ENCODE data around the gene TANGO6. TPM values are rescaled to one million over a fixed set of nuclear protein-coding genes. Genes with fewer than 3 reads are reported as not detected.

Gene TANGO6
- total and polyA plus RNA-seq, 2 of the 8 experiments (the other 6 are each of a cell fraction or from before 2014, with no cell fraction given), result 5.0 to 19.5 TPM

DNA sequence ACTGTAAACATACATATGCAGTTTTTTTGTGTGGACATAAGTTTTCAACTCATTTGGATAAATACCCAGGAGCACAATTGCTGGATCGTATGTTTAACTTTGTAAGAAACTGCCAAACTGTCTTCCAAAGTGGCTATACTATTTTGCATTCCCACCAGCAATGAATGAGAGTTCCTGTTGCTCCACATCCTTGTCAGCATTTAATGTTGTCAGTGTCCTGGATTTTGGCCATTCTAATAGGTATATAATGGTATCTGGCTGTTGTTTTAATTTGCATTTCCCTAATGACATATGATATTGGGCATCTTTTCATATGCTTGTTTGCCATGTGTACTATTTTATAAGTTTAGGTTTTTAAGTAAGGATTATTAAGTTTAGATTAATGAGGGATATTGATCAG lies 14.1 kb downstream of the TANGO6 start:
- no peak for TF ChIP-seq CBX5 (IDR thresholded peaks at IDR 0.05; ENCODE audit: low read depth, low read length)
- TF ChIP-seq NRF1 (IDR thresholded peaks at IDR 0.05; ENCODE audit: low read depth, low read length), result no peak
- TF ChIP-seq KDM1A (IDR thresholded peaks at IDR 0.05; ENCODE audit: borderline replicate concordance, low read length), result no peak
- no peak for TF ChIP-seq BACH1 (IDR thresholded peaks at IDR 0.05; ENCODE audit: low read length)
- TF ChIP-seq SP4 (IDR thresholded peaks at IDR 0.05; ENCODE audit: low read length), result no peak
- no peak for TF ChIP-seq SRF (IDR thresholded peaks at IDR 0.05; ENCODE audit: low read depth, low read length)
- no peak for TF ChIP-seq EP300 (IDR thresholded peaks at IDR 0.05; ENCODE audit: borderline replicate concordance in 1 of 2, low read depth in 2 of 2, low read length in 2 of 2)
- no peak for TF ChIP-seq SP2 (IDR thresholded peaks at IDR 0.05; ENCODE audit: low read length)
- no peak for TF ChIP-seq FOSL1 (IDR thresholded peaks at IDR 0.05; ENCODE audit: insufficient read depth, low read depth, low read length)
- TF ChIP-seq RAD21 (IDR thresholded peaks at IDR 0.05 in 1 of 2, conservative IDR thresholded peaks at IDR 0.05 in 1 of 2; ENCODE audit: low read depth in 2 of 2, low read length in 2 of 2), result no peak
- TF ChIP-seq E2F6 (IDR thresholded peaks at IDR 0.05), result no peak
- TF ChIP-seq EZH2 (IDR thresholded peaks at IDR 0.05; ENCODE audit: low read depth, low read length, severe bottlenecking), result no peak
- no peak for TF ChIP-seq RNF2 (IDR thresholded peaks at IDR 0.05; ENCODE audit: borderline replicate concordance, low read depth, low read length, missing control alignments, poor library complexity, severe bottlenecking)
- H3K9ac ChIP-seq (replicated peaks in 1 of 4; ENCODE audit: extremely low read depth in 1 of 4, low read depth in 3 of 4, low read length in 3 of 4), result no peak overlapping the region
- H3K18ac ChIP-seq (ENCODE audit: extremely low read depth, low read length), result no peak overlapping the region
- H3K79me1 ChIP-seq (ENCODE audit: low read depth, low read length), result no peaks in the 10 kb centered on the region
- no peak overlapping the region for H2AFZ ChIP-seq (ENCODE audit: low read length)
- no peaks in the 10 kb centered on the region for H3K9me3 ChIP-seq (ENCODE audit: insufficient read depth in 2 of 2, low read depth in 1 of 2, low read length in 1 of 2)
- no peak overlapping the region for H2BK20ac ChIP-seq (ENCODE audit: low read length)
- no peak overlapping the region for H2BK15ac ChIP-seq (ENCODE audit: low read length)
- H4K20me1 ChIP-seq (replicated peaks in 1 of 2; ENCODE audit: control insufficient read depth in 1 of 2, insufficient read depth in 2 of 2, low read length in 2 of 2), result peaks cover 0 to 3% of the 10 kb centered on the region in 2 experiments
- DNase-seq (ENCODE audit: low read depth in 1 of 2, low spot score in 2 of 2) (no peak), FAIRE-seq (no peak)
- H4K8ac ChIP-seq (ENCODE audit: extremely low read depth, insufficient read depth, low read length), result no peak overlapping the region
- peaks cover 0 to 7% (median 0%) of the 10 kb centered on the region in 4 experiments; a peak in 1 of 8 replicates for H3K36me3 ChIP-seq (ENCODE audit: control insufficient read depth in 2 of 4, insufficient read depth in 4 of 4, low read length in 3 of 4)
- H3K4me3 ChIP-seq (ENCODE audit: extremely low read depth in 1 of 4, insufficient read depth in 2 of 4, low read depth in 3 of 4, low read length in 4 of 4), result no peak overlapping the region
- H3K56ac ChIP-seq (replicated peaks; ENCODE audit: insufficient read length, low read depth, low read length), result no peak overlapping the region
- H3K23me2 ChIP-seq (ENCODE audit: low read depth, low read length), result no peaks in the 10 kb centered on the region
- H3K4me1 ChIP-seq (replicated peaks in 1 of 4; ENCODE audit: control insufficient read depth in 3 of 4, insufficient read depth in 4 of 4, low read length in 3 of 4), result 0 out of 7 replicates have a peak, but pooled peaks cover 0 to 6% (median 0%) of the 10 kb centered on the region in 4 experiments
- no peak overlapping the region for H2AK5ac ChIP-seq (ENCODE audit: low read depth, low read length)
- H3K14ac ChIP-seq (ENCODE audit: insufficient read length), result no peak overlapping the region
- 88% methylated on average over 1 of the region's 1 CpG; no CpG with 5 or more reads in 1 of the 2 experiments for WGBS, 2 experiments (ENCODE audit: extremely low coverage in 1 of 2, insufficient coverage in 1 of 2, insufficient read length in 1 of 2, insufficient replicate concordance in 2 of 2, low coverage in 1 of 2, low lambda C conversion rate in 2 of 2, missing lambda C conversion rate in 1 of 2)
- H3K27me3 ChIP-seq (replicated peaks in 1 of 4; ENCODE audit: control insufficient read depth in 3 of 4, extremely low read depth in 1 of 4, insufficient read depth in 3 of 4, low read length in 3 of 4), result no peaks in the 10 kb centered on the region
- no peak overlapping the region for H3K4me2 ChIP-seq (ENCODE audit: insufficient read depth in 1 of 2, low read depth in 2 of 2, low read length in 2 of 2)
- no peaks in the 10 kb centered on the region for H3K79me2 ChIP-seq (ENCODE audit: control insufficient read depth in 1 of 2, insufficient read depth in 2 of 2, low read length in 2 of 2)
- CTCF ChIA-PET (ENCODE audit: partially characterized antibody), result interaction anchor here (0.6 to 1.6 kb wide), 2 partner anchors 11 to 278 kb away, joined by 4 to 8 read pairs; no protein-coding TSS in a partner anchor
- no peak overlapping the region for H3K23ac ChIP-seq (ENCODE audit: insufficient read length)
- H2BK5ac ChIP-seq (ENCODE audit: low read depth, low read length), result no peak overlapping the region
- no peak overlapping the region for H4K5ac ChIP-seq (ENCODE audit: insufficient read length, low read depth, low read length)
- POLR2A ChIA-PET (ENCODE audit: partially characterized antibody), result interaction anchor here (0.6 kb wide), 2 partner anchors 275 to 276 kb away, joined by 3 read pairs; partner anchors contain the start of gene CHTF8
- H2BK12ac ChIP-seq (ENCODE audit: low read depth, low read length), result no peak overlapping the region
- no peak overlapping the region for H3K27ac ChIP-seq (ENCODE audit: low read depth, low read length)
- H2BK120ac ChIP-seq (replicated peaks; ENCODE audit: low read depth, low read length), result no peak overlapping the region
- H4K91ac ChIP-seq (replicated peaks; ENCODE audit: insufficient read length, low read length), result no peak overlapping the region
- no peak overlapping the region for H3K4ac ChIP-seq (replicated peaks; ENCODE audit: insufficient read length, low read depth, low read length)
